Activated CD4-positive, CD25-positive, alpha-beta regulatory T cell (primary cell): ENCODE measurements around the gene NDUFA11.

Source experiments
- DNase-seq, 4 experiments: peaks; one replicate each; lab custom pipeline; 2025; lab: John Stamatoyannopoulos, UW

The NDUFA11 gene

DNA sequence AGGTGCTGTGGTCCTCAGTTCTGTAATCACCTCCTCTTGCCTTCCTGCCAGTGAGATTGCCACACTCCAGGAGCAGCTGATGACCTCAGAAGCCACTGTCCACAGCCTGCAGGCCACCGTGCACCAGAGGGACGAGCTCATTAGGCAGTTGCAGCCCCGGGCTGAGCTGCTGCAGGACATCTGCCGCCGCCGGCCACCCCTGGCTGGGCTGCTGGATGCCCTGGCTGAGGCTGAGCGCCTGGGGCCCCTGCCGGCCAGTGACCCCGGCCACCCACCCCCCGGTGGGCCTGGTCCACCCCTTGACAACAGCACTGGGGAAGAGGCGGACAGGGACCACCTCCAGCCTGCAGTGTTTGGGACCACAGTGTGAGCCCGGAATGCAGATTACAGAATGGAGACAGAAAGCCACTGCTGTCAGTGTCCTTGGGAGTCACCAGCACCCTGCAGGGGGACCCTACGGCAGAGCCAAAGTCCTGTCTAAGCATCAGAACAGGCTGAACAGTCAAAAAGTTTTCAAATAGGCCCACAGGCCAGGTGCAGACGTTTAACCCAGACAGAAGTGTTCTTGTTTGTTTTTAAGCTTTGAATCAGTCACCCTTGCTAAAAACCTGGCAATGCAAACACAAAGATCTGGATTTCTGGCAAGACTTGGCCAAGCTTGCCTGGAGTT, 5.3 kb upstream of the NDUFA11 start:
- no peak for DNase-seq

- DNase-seq = no peak
Measured at GRCh38 chr19:5907241-5907640, 3.7 kb upstream of the NDUFA11 start.

DNA sequence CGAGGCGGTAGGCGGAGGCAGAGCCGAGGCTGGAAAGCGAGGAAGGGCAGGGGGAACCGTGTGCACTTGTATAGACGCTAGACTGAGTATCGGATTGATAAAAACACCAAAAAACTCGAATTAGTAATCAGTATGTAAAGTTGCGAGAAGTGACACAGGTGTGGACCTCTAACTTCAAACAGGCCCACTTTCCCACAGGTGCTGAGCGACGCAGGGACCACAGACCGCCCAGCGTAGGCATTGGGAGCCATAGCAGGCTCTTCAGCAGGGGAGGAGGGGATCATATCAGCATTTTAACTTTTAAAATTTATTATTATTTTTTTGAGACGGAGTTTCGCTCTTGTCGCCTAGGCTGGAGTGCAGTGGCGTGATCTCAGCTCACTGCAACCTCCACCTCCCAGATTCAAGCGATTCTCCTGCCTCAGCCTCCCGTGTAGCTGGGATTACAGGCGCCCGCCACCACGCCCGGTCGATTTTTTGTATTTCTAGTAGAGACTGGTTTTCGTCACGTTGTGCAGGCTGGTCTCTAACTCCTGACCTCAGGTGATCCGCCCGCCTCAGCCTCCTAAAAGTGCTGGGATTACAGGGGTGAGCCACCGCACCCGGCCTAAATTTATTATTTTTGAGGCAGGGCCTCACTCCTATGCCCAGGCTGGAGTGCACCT, 1.7 kb upstream of the NDUFA11 start:
- no peak for DNase-seq

DNA sequence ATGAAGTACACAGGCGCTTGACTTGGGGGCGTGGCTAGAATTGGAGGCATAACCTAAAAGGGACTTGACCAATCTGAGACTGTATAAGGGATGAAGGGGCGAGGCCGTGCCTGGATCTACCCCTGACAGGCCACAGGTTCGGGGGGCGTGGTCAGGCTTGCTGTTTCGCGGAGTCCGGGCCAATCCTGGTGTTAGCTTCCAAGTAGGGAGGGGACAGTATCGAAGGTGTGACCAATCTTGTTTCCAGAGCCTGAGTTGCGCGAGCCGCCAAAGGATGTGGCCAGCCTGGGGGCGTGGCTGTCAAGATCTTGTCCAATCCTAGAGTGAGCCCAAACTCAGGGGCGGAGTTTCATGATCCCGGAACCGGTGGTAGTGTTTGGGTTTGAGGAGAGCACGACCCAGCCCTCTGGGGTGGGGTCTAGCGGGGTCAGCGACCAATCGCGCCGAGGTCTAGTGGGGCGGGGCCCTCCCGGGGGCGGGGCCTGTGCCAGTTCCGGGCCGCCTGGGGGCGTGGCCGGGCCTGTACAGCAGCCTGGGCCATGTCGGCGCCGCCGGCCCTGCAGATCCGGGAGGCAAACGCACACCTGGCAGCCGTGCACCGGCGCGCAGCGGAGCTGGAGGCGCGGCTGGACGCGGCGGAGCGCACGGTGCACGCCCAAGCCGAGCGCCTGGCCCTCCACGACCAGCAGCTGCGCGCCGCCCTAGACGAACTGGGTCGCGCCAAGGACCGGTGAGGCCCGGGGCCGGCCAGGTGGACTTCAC, 943 bp upstream of the NDUFA11 start, which contains the start of gene VMAC:
TSS of gene VMAC (plus strand) at position 521 of the 762 bp plus-strand sequence. CDS start at position 540, 19 bp downstream.
- DNase-seq = peak; percentile 100

DNA sequence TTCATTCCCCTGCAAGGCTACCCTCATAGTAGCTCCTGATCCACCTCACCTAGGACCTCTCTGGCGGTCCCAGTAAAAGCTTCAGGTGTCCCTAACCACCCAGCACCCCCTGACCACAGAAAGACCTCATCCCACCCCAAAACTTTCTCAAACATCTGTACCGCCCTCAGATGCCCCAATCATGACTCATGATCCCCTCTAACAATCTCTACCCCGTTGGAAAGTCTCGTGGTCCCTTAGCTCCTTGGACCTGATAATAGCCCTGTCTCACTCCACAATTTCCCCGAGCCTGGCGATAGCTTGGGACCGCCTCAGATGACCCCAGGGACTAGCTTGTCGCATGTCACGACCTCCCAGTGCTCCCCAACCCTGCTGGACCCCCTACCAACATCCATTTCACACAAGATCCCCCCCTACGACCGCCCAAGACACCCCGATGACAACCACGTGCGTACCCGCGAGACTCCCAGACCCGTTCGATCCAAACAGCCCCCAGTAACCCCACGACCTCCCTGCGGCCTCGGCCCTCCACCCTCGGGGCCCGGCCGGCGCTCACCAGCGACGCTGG, 450 bp downstream of the NDUFA11 start:
- DNase-seq = no peak

GRCh38 chr19:5900976-5901375, 2.6 kb downstream of the NDUFA11 start:
- no peak for DNase-seq

- DNase-seq = no peak
Measured at GRCh38 chr19:5899728-5900526, 3.7 kb downstream of the NDUFA11 start.

DNA sequence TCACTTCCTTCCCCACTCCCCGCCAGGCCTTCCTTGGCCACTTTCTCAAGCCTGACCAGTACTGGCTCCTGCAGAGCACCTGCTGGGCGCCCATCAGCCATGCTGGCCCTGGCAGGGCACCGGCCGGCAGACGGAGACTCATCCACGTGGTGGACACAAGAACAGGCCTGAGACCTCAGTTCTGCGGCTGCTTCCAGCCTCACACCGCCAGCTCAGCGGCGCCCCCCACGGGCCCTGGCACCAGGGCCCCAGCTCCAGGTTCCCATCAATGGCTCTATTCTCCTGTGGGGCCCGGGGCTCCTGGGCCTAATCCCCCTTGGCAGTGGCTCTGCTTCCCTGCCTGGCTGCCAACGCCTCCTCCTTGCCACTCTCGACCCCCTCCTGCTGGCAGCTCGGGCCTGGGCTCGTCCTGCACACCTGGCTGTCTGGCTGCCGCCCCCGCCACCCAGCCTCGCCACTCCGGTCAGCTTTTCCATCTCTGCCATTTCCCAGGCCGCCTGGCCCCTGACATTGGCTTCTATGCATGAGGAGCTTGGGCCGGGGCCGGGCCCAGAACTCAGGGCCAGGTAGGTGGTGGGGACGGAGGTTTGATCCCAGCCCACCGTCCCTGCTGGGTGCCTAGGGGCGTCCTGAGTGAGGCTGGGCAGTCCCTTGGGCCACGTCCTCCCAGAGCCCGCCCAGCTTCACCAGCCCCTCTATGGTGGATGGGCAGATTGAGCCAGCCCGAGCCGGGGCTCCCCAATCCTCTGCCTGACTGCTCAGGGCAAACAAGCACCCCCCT, 6.2 kb downstream of the NDUFA11 start:
- DNase-seq = no peak

DNA sequence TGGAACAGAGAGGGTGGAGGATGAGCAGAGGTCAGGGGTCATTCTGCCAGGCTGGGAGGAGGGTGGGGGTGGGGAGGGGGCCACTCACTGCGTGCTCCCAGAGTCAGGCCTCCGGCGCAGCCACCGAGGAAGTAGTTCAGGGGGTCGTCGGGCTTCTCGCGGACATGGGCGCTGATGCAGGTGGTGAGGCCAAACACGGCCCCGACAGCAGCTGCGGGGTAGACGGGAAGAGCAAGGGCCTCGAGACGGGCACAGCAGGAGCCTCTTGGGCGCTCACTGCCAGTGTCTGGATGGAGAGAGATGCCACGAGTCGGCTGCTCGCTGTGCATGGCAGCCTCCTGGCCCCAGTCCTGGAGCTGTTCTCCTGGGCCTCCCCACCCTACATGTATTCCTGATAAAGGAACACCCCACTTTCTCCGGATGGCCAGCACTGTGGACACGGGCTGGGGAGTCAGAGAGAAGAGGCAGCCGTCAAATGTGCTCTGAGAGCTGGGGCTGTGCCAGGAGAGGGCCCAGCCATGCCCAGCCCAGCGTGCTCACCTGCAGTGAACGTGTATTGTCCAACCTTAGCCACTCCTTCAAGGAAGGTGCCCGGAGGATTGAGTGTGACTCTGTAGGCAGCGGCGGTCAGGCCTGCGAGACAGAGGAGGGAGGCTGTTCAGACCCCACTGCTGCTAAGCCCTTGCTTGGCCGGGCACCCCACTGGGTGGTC, 7.1 kb downstream of the NDUFA11 start:
- no peak for DNase-seq

GRCh38 chr19:5895890-5896289, 7.7 kb downstream of the NDUFA11 start:
- DNase-seq = no peak

DNA sequence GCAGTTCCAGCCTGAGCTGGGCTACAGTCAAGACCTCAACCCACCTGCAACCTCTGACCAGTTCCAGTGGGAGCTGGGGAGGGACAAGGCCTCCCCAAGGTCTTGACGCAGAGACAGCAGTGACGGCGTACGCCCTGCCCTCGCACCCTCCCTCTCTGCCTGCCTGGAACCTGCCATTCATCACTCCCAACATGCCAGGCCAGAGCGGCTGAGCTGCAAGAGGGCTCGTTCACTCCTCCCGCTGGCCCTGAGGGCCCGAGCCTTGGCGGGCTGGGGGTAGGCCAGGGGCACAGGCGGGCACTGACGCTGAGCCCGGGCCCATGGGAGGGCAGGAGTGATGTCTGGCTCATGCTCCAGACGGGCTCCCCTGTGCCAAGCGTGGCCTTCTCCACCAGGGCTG, 8.2 kb downstream of the NDUFA11 start:
- no peak for DNase-seq

- DNase-seq = no peak
Measured at GRCh38 chr19:5894704-5895349, 8.8 kb downstream of the NDUFA11 start.

DNA sequence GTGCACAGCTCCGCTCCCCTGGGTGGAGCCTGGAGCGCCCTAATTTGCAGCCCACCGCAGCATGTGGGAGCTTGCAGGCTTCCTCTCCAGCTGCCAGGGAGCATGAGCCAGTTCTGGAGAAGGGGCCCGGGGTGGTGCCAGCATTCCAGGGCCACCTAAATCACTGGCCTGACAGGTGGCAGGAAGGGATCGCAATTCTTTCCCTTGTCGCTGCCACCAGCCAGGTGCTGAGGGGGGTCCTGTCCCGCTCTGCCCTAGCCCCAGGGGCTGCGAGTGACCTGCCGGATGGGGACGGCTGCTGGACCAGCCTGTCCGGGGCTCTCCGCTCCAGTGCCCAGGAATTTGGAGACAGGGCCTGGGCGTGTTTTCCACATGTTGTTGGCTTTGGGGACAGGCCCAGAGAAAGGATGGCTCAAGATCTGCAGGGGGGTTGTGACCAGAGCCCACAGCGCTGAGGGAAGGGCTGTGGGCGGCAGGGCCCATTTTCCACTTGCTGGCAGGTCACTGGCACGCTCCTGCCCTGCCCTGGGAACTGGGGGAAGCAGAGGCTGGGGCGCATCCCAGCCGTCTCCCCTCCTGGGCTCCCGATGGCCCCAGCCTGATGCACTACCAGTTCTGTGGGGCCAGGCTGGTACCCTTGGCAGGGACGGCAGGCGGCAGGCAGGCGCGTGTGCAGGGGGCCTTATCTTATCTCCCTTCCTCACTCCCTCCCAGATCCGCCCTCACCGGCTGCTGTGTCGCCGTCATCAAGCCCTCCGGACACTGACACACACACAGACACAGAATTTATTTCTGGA, 9.5 kb downstream of the NDUFA11 start:
- no peak for DNase-seq

GRCh38 chr19:5893296-5893903, 10.2 kb downstream of the NDUFA11 start:
- DNase-seq = no peak

- DNase-seq = no peak
Measured at GRCh38 chr19:5892772-5893275, 10.8 kb downstream of the NDUFA11 start.

DNA sequence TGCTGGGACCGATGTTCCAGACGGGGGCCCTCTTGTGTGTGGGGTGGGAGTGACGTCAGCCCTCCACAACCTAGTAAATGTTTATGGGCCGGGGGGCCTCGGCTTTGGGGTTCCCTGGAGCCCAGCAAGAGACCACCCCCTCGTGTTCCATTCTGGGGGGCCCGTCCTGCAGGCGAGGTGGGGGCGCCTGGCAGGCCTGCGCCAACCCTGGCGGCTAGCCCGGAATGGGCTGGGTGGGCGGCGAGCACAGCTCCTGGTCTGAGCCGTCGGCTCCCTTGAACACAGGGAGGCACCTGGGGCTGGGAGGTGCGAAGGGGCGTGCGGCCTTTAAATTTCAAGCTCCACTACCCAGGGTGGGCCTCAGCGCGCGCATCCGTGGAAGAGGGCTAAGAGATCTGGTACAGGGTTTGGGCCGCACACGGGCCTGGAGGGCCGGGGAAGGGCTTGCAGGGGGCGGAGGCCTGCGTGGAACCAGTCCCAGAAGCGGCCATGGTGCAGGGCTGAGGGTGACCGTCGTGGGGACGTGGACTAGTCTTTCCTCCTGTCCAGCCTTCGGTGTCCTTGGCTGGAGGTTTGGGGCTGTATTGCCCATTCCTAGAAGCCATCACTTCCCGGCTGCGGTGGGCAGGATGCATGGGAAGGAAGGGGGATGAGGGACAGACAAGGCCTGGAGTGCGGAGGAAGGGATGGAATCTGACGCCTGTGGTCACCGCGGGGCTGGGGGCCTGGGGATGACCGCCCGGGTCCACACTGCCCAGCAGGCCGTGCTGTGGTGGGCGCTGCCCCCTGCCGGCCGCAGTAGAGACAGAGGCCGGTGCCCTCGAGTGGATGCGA, 11.4 kb downstream of the NDUFA11 start:
- no peak for DNase-seq

- DNase-seq = no peak
Measured at GRCh38 chr19:5891572-5891937, 12.0 kb downstream of the NDUFA11 start.

GRCh38 chr19:5890099-5890498, 13.5 kb downstream of the NDUFA11 start:
- no peak for DNase-seq
